Fibroblast of pulmonary artery (primary cell): ENCODE measurements around the gene MAP3K3.

ENCODE experiments used
- DNase-seq: peaks from one replicate; pipeline ENCODE4 v3.0.0-alpha.2; 2010; ENCODE audit warnings: low read depth
- H3K4me3 ChIP-seq: replicated peaks from 2 replicates; pipeline ENCODE4 v1.5.1; 2011; ENCODE audit warnings: low read depth, mild to moderate bottlenecking, control low read depth, low read length, moderate library complexity
- CTCF ChIP-seq: IDR thresholded peaks from 2 replicates; pipeline ENCODE4 v1.5.1; 2011; ENCODE audit warnings: mild to moderate bottlenecking, control low read depth, low read length, inconsistent platforms; ENCODE audit errors: missing control alignments

Gene MAP3K3

GRCh38 chr17:63631626-63632025 lies 9.4 kb downstream of the MAP3K3 start:
- TF ChIP-seq CTCF: no peak
- no peak for DNase-seq
- no peak overlapping the region for H3K4me3 ChIP-seq

GRCh38 chr17:63633742-63634141 lies 11.5 kb downstream of the MAP3K3 start:
- TF ChIP-seq CTCF: no peak
- no peak for DNase-seq
- no peak overlapping the region for H3K4me3 ChIP-seq

GRCh38 chr17:63634163-63634562 lies 11.9 kb downstream of the MAP3K3 start:
- TF ChIP-seq CTCF: no peak
- H3K4me3 ChIP-seq: no peak overlapping the region
- peak; percentile 55 for DNase-seq

GRCh38 chr17:63634816-63635215 lies 12.6 kb downstream of the MAP3K3 start:
- H3K4me3 ChIP-seq: no peak overlapping the region
- no peak for TF ChIP-seq CTCF
- DNase-seq: no peak

GRCh38 chr17:63635290-63635689 lies 13.1 kb downstream of the MAP3K3 start:
- no peak overlapping the region for H3K4me3 ChIP-seq
- no peak for DNase-seq
- TF ChIP-seq CTCF: no peak

- TF ChIP-seq CTCF: no peak
- DNase-seq: no peak
- H3K4me3 ChIP-seq: no peak overlapping the region
Observed at GRCh38 chr17:63635787-63636186, 13.6 kb downstream of the MAP3K3 start.

GRCh38 chr17:63639125-63639524 lies 16.9 kb downstream of the MAP3K3 start:
- no peak for TF ChIP-seq CTCF
- no peak overlapping the region for H3K4me3 ChIP-seq
- no peak for DNase-seq
